OCI-M2 (cell line): ENCODE data around the gene TMEM176A.
"Not testable (repeated sequence)": the region's sequence is repeated elsewhere in the genome, so short reads cannot be mapped to it uniquely, and the experiment has no call there.

Experiments used
- DNase-seq: peaks from one replicate; lab custom pipeline; 2025; ENCODE audit not compliant: unreplicated experiment; lab: John Stamatoyannopoulos, UW

TMEM176A gene

GRCh38 chr7:150807616-150808438, 7.3 kb downstream of the TMEM176A start:
- not testable (repeated sequence) for DNase-seq

GRCh38 chr7:150814328-150815001, 13.9 kb downstream of the TMEM176A start:
- DNase-seq = no peak

GRCh38 chr7:150818971-150819370, 18.4 kb downstream of the TMEM176A start:
- no peak for DNase-seq

GRCh38 chr7:150820148-150820547, 19.6 kb downstream of the TMEM176A start:
- DNase-seq = no peak

- no peak for DNase-seq
These were observed 20.1 kb downstream of the TMEM176A start for GRCh38 chr7:150820578-150821198.

- DNase-seq = no peak
These were observed 22.5 kb downstream of the TMEM176A start for GRCh38 chr7:150823043-150823442.

- DNase-seq = no peak
These were observed 23.0 kb downstream of the TMEM176A start for GRCh38 chr7:150823484-150824126.

GRCh38 chr7:150824379-150825177, 24.0 kb downstream of the TMEM176A start:
- no peak for DNase-seq

GRCh38 chr7:150826061-150826849, 25.7 kb downstream of the TMEM176A start:
- no peak for DNase-seq

GRCh38 chr7:150828384-150828783, 27.8 kb downstream of the TMEM176A start:
- DNase-seq = no peak

GRCh38 chr7:150829426-150829825, 28.9 kb downstream of the TMEM176A start:
- no peak for DNase-seq

GRCh38 chr7:150830937-150831336, 30.4 kb downstream of the TMEM176A start:
- DNase-seq = no peak

- no peak for DNase-seq
These were observed 31.3 kb downstream of the TMEM176A start for GRCh38 chr7:150831851-150832250.

- no peak for DNase-seq
These were observed 34.5 kb downstream of the TMEM176A start for GRCh38 chr7:150835019-150835418.

- no peak for DNase-seq
These were observed 35.2 kb downstream of the TMEM176A start for GRCh38 chr7:150835702-150836280.

- no peak for DNase-seq
These were observed 38.5 kb downstream of the TMEM176A start for GRCh38 chr7:150838965-150839650.

GRCh38 chr7:150842018-150842417, 41.4 kb downstream of the TMEM176A start:
- DNase-seq = no peak

- DNase-seq = no peak
These were observed 42.1 kb downstream of the TMEM176A start for GRCh38 chr7:150842716-150843115.

GRCh38 chr7:150845421-150845861, 44.9 kb downstream of the TMEM176A start:
- no peak for DNase-seq
